Kidney (tissue), 14 donors: ENCODE measurements around the gene MACROD1. TPM values are rescaled to one million over a fixed set of nuclear protein-coding genes. Genes with fewer than 3 reads are reported as not detected.
"Not testable (repeated sequence)": the region's sequence is repeated elsewhere in the genome, so short reads cannot be mapped to it uniquely, and the experiment has no call there.

Experiments
- DNase-seq, 5 donors: peaks; one replicate each; pipeline ENCODE4 v3.0.0-alpha.2; 2013 to 2020
- FAIRE-seq: peaks from 2 replicates; lab custom pipeline; 2012; peaks lifted over from hg19 to GRCh38; lab: Jason Lieb, UNC
- H3K27ac ChIP-seq, 2 donors: one replicate each; pipeline ENCODE4 v1.7.0; 2013; ENCODE audit warnings: low read depth in 2 of 2, low read length in 2 of 2, inconsistent platforms in 1 of 2
- H3K27me3 ChIP-seq: one replicate; pipeline ENCODE4 v1.7.1; 2013; ENCODE audit warnings: low read length, inconsistent platforms; ENCODE audit not compliant: control insufficient read depth, insufficient read depth
- H3K36me3 ChIP-seq, 3 donors: one replicate each; pipeline versions ENCODE4 v1.7.0 to v1.7.1; 2013; ENCODE audit warnings: low read length in 3 of 3, control low read depth in 1 of 3, inconsistent platforms in 1 of 3; ENCODE audit not compliant: insufficient read depth in 3 of 3, control insufficient read depth in 2 of 3
- H3K4me1 ChIP-seq, 3 donors: one replicate each; pipeline versions ENCODE4 v1.7.0 to v1.7.1; 2013; ENCODE audit warnings: low read length in 3 of 3, inconsistent platforms in 1 of 3, low read depth in 1 of 3; ENCODE audit not compliant: control insufficient read depth in 2 of 3, insufficient read depth in 2 of 3
- H3K4me3 ChIP-seq, 3 donors: one replicate each; pipeline versions ENCODE4 v1.7.0 to v1.8.1; 2013; ENCODE audit warnings: low read length in 3 of 3, control low read depth in 1 of 3, inconsistent platforms in 1 of 3
- H3K9ac ChIP-seq, 3 donors: one replicate each; pipeline versions ENCODE4 v1.7.0 to v1.7.1; 2013; ENCODE audit warnings: low read length in 3 of 3, control low read depth in 1 of 3, inconsistent platforms in 1 of 3
- H3K9me3 ChIP-seq, 3 donors: one replicate each; pipeline versions ENCODE4 v1.7.0 to v1.7.1; 2013; ENCODE audit warnings: low read length in 3 of 3, control low read depth in 1 of 3, inconsistent platforms in 1 of 3; ENCODE audit not compliant: control insufficient read depth in 2 of 3, insufficient read depth in 1 of 3
- intact Hi-C: fragments of 100-400 bp; cut with DNase I; formaldehyde crosslinking; loops from one replicate; pipeline ENCODE4 v1.11.1; 2022
- polyA plus RNA-seq: library from polyadenylated mRNA; stranded (reverse); fragments of 350-450 nt; fragmentation: Illumina TruSeq; extraction: RNeasy Lipid Tissue Mini Kit (QIAGEN cat#74804); gene quantifications from one replicate; pipeline ENCODE4 v1.2.3, GENCODE V29; 2014; ENCODE audit warnings: low read depth, low replicate concordance; ENCODE audit not compliant: insufficient read depth
- total RNA-seq: library from RNA; stranded (reverse); fragmentation: NEBNext Ultra II Directional; extraction: Animal tissue kit (Norgen Biotek cat#: 25700); gene quantifications from one replicate; pipeline ENCODE4 v1.2.1, GENCODE V29; 2021
- TF ChIP-seq, protein P1 (sequence below): IDR thresholded peaks from 3 replicates; pipeline ENCODE4 v1.5.1; 2012; ENCODE audit warnings: mild to moderate bottlenecking, moderate library complexity, borderline replicate concordance; ENCODE audit not compliant: insufficient read depth; ENCODE audit errors: extremely low read depth
- donor health status: control.
- donor health status: control.
- donor health status: control.
- donor health status: control.
- donor health status: control.
- donor health status: DM: yes; HTN: yes; CAD: no.
- donor health status: Normal renal cell carcinoma (clear cell type).

The MACROD1 gene
- total and polyA plus RNA-seq, 2 donors from 2014 or later, result 27.8 to 176 TPM

DNA sequence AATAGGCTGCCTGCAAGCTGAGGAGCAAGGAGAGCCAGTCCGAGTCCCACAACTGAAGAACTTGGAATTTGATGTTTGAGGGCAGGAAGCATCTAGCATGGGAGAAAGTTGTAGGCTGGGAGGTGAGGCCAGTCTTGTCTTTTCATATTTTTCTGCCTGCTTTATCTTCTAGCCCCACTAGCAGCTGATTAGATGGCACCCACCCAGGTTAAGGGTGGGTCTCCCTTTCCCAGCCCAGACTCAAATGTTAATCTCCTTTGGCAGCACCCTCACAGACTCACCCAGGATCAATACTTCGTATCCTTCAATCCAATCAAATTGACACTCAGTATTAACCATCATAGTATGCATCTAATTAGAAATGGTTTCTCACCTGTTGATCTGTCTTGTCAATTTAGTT, 196.5 kb downstream of the MACROD1 start:
- H3K27me3 ChIP-seq, result no peaks in the 10 kb centered on the region
- H3K4me3 ChIP-seq, result no peak overlapping the region
- intact Hi-C loops, result no loop called here
- FAIRE-seq (no peak), DNase-seq (no peak)
- H3K9me3 ChIP-seq, result no peaks in the 10 kb centered on the region
- H3K36me3 ChIP-seq, result no peaks in the 10 kb centered on the region
- H3K9ac ChIP-seq, result no peak overlapping the region
- H3K4me1 ChIP-seq, result no peaks in the 10 kb centered on the region
- TF ChIP-seq, protein P1, sequence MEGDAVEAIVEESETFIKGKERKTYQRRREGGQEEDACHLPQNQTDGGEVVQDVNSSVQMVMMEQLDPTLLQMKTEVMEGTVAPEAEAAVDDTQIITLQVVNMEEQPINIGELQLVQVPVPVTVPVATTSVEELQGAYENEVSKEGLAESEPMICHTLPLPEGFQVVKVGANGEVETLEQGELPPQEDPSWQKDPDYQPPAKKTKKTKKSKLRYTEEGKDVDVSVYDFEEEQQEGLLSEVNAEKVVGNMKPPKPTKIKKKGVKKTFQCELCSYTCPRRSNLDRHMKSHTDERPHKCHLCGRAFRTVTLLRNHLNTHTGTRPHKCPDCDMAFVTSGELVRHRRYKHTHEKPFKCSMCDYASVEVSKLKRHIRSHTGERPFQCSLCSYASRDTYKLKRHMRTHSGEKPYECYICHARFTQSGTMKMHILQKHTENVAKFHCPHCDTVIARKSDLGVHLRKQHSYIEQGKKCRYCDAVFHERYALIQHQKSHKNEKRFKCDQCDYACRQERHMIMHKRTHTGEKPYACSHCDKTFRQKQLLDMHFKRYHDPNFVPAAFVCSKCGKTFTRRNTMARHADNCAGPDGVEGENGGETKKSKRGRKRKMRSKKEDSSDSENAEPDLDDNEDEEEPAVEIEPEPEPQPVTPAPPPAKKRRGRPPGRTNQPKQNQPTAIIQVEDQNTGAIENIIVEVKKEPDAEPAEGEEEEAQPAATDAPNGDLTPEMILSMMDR, result no peak
- H3K27ac ChIP-seq, result no peak overlapping the region

DNA sequence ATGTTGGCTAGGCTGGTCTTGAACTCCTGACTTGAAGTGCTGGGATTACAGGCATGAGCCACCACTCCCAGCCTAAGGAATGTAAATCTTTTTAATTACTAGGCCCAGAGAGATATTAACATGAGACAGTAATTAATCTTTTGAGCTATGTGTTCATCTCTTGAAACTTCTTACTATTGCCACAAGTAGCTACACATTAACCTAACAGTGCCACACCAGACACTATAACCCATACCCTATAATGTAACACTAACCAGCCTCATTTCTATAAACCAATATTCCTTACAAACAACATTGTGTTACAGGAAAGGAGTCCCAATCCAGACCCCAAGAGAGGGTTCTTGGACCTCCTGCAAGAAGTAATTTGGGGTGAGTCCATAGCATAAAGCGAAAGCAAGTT, 199.5 kb downstream of the MACROD1 start:
- Histone ChIP-seq H3K9ac (no peak overlapping the region), H3K4me3 (no peak overlapping the region), H3K36me3 (no peaks in the 10 kb centered on the region), H3K27me3 (no peaks in the 10 kb centered on the region), H3K4me1 (no peaks in the 10 kb centered on the region), H3K9me3 (no peaks in the 10 kb centered on the region), H3K27ac (no peak overlapping the region)
- intact Hi-C loops, result no loop called here
- DNase-seq (no peak), FAIRE-seq (no peak)
- TF ChIP-seq, protein P1, result no peak

- H3K36me3 ChIP-seq, DNase-seq, H3K4me1 ChIP-seq, intact Hi-C loops, H3K4me3 ChIP-seq, H3K9ac ChIP-seq, H3K27me3 ChIP-seq, H3K27ac ChIP-seq, FAIRE-seq, H3K9me3 ChIP-seq: not testable (repeated sequence)
Measured at GRCh38 chr11:63963895-63964294, 202.0 kb downstream of the MACROD1 start.

- H3K4me1 ChIP-seq, result no peaks in the 10 kb centered on the region
- no peaks in the 10 kb centered on the region for H3K27me3 ChIP-seq
- H3K9me3 ChIP-seq, result no peaks in the 10 kb centered on the region
- intact Hi-C loops, result no loop called here
- no peaks in the 10 kb centered on the region for H3K36me3 ChIP-seq
- FAIRE-seq (no peak), DNase-seq (peak in 4 of 5 donors; percentile 50 to 76 (median 62))
- TF ChIP-seq, protein P1, result no peak
- no peak overlapping the region for H3K9ac ChIP-seq
- no peak overlapping the region for H3K27ac ChIP-seq
- H3K4me3 ChIP-seq, result no peak overlapping the region
Measured at GRCh38 chr11:63961608-63962412, 204.1 kb downstream of the MACROD1 start.
